ENCODE results near the gene RTF2. TPM values are rescaled to one million over a fixed set of nuclear protein-coding genes. Genes with fewer than 3 reads are reported as not detected.

Gene RTF2
- total and polyA plus RNA-seq, 4 donors: 63.8 to 103 (median 85.2) TPM

GRCh38 chr20:56429502-56429901 lies 38.9 kb upstream of the RTF2 start:
- WGBS, 2 donors: 33 to 40% methylated on average over 6 of the region's 6 CpGs
- no peaks in the 10 kb centered on the region for H3K27me3 ChIP-seq (ENCODE audit: control insufficient read depth in 3 of 3, insufficient read depth in 3 of 3, low read length in 2 of 3)
- H3K27ac ChIP-seq (ENCODE audit: low read depth in 1 of 2, low read length in 1 of 2): peak overlapping the region in 1 of 2 donors; percentile 78
- no peaks in the 10 kb centered on the region for H3K9me3 ChIP-seq (ENCODE audit: control insufficient read depth in 4 of 4, insufficient read depth in 3 of 4, low read length in 3 of 4)
- no peak for TF ChIP-seq CTCF (IDR thresholded peaks at IDR 0.05; ENCODE audit: control extremely low read depth, extremely low read depth)
- peaks cover 0 to 83% (median 41%) of the 10 kb centered on the region in 5 donors for H3K4me1 ChIP-seq (ENCODE audit: control insufficient read depth in 5 of 5, insufficient read depth in 5 of 5, low read length in 5 of 5)
- ATAC-seq (ENCODE audit: insufficient read depth, low FRiP score) (no peak), DNase-seq (peak in 1 of 3 donors; percentile 46)
- H3K9ac ChIP-seq (ENCODE audit: insufficient read depth in 1 of 2, low read length in 2 of 2): no peak overlapping the region
- no peak overlapping the region for H3K4me3 ChIP-seq
- H3K36me3 ChIP-seq (ENCODE audit: control insufficient read depth in 4 of 4, insufficient read depth in 4 of 4, low read length in 4 of 4): peaks cover 0 to 6% (median 0%) of the 10 kb centered on the region in 4 donors

GRCh38 chr20:56429941-56430340 lies 38.5 kb upstream of the RTF2 start:
- Histone ChIP-seq H3K27me3 (ENCODE audit: control insufficient read depth in 3 of 3, insufficient read depth in 3 of 3, low read length in 2 of 3) (no peaks in the 10 kb centered on the region), H3K27ac (ENCODE audit: low read depth in 1 of 2, low read length in 1 of 2) (peak overlapping the region in 1 of 2 donors; percentile 43), H3K4me3 (no peak overlapping the region), H3K4me1 (ENCODE audit: control insufficient read depth in 5 of 5, insufficient read depth in 5 of 5, low read length in 5 of 5) (peaks cover 0 to 79% (median 41%) of the 10 kb centered on the region in 5 donors), H3K36me3 (ENCODE audit: control insufficient read depth in 4 of 4, insufficient read depth in 4 of 4, low read length in 4 of 4) (peaks cover 0 to 6% (median 0%) of the 10 kb centered on the region in 4 donors), H3K9ac (ENCODE audit: insufficient read depth in 1 of 2, low read length in 2 of 2) (no peak overlapping the region), H3K9me3 (ENCODE audit: control insufficient read depth in 4 of 4, insufficient read depth in 3 of 4, low read length in 3 of 4) (no peaks in the 10 kb centered on the region)
- 19 to 34% methylated on average over 4 of the region's 4 CpGs for WGBS, 2 donors
- TF ChIP-seq CTCF (IDR thresholded peaks at IDR 0.05; ENCODE audit: control extremely low read depth, extremely low read depth): no peak
- no peak for ATAC-seq (ENCODE audit: insufficient read depth, low FRiP score)
- no peak for DNase-seq

GRCh38 chr20:56430461-56430860 lies 38.0 kb upstream of the RTF2 start:
- Histone ChIP-seq H3K27ac (ENCODE audit: low read depth in 1 of 2, low read length in 1 of 2) (no peak overlapping the region), H3K4me1 (ENCODE audit: control insufficient read depth in 5 of 5, insufficient read depth in 5 of 5, low read length in 5 of 5) (peaks cover 0 to 74% (median 41%) of the 10 kb centered on the region in 5 donors), H3K9me3 (ENCODE audit: control insufficient read depth in 4 of 4, insufficient read depth in 3 of 4, low read length in 3 of 4) (no peaks in the 10 kb centered on the region), H3K27me3 (ENCODE audit: control insufficient read depth in 3 of 3, insufficient read depth in 3 of 3, low read length in 2 of 3) (no peaks in the 10 kb centered on the region), H3K36me3 (ENCODE audit: control insufficient read depth in 4 of 4, insufficient read depth in 4 of 4, low read length in 4 of 4) (peaks cover 0 to 6% (median 0%) of the 10 kb centered on the region in 4 donors), H3K4me3 (no peak overlapping the region), H3K9ac (ENCODE audit: insufficient read depth in 1 of 2, low read length in 2 of 2) (no peak overlapping the region)
- ATAC-seq (ENCODE audit: insufficient read depth, low FRiP score): no peak
- 62 to 74% methylated on average over 4 of the region's 4 CpGs for WGBS, 2 donors
- peak; percentile 85 to 94 (median 90) for DNase-seq
- TF ChIP-seq CTCF (IDR thresholded peaks at IDR 0.05; ENCODE audit: control extremely low read depth, extremely low read depth): no peak

GRCh38 chr20:56430957-56431356 lies 37.5 kb upstream of the RTF2 start:
- Histone ChIP-seq H3K4me1 (ENCODE audit: control insufficient read depth in 5 of 5, insufficient read depth in 5 of 5, low read length in 5 of 5) (peaks cover 0 to 69% (median 41%) of the 10 kb centered on the region in 5 donors), H3K27me3 (ENCODE audit: control insufficient read depth in 3 of 3, insufficient read depth in 3 of 3, low read length in 2 of 3) (no peaks in the 10 kb centered on the region), H3K4me3 (no peak overlapping the region), H3K9ac (ENCODE audit: insufficient read depth in 1 of 2, low read length in 2 of 2) (no peak overlapping the region), H3K27ac (ENCODE audit: low read depth in 1 of 2, low read length in 1 of 2) (no peak overlapping the region), H3K9me3 (ENCODE audit: control insufficient read depth in 4 of 4, insufficient read depth in 3 of 4, low read length in 3 of 4) (no peaks in the 10 kb centered on the region), H3K36me3 (ENCODE audit: control insufficient read depth in 4 of 4, insufficient read depth in 4 of 4, low read length in 4 of 4) (peaks cover 0 to 6% (median 0%) of the 10 kb centered on the region in 4 donors)
- TF ChIP-seq CTCF (IDR thresholded peaks at IDR 0.05; ENCODE audit: control extremely low read depth, extremely low read depth): no peak
- DNase-seq: no peak
- ATAC-seq (ENCODE audit: insufficient read depth, low FRiP score): no peak
- 75 to 90% methylated on average over 1 of the region's 1 CpG for WGBS, 2 donors
